WTC11 (cell line): ENCODE results near the gene HELZ. TPM values are rescaled to one million over a fixed set of nuclear protein-coding genes. Genes with fewer than 3 reads are reported as not detected.

Experiments
- ATAC-seq: fragments of 200-7000 bp; cut with Tn5 transposase; 2 replicates; pipeline ENCODE4 v1.10.0; 2021; ENCODE audit warnings: mild to moderate bottlenecking, moderate library complexity
- CTCF ChIA-PET: fragments of 300-600 bp; sonication (Branson Sonifier 250); formaldehyde crosslinking; loops from one replicate; lab custom pipeline; 2021; ENCODE audit warnings: antibody characterized with exemption; lab: Charles Lee
- POLR2A ChIA-PET: fragments of 350-600 bp; sonication (Branson Sonifier 250); formaldehyde crosslinking; loops from one replicate; lab custom pipeline; 2021; ENCODE audit warnings: antibody characterized with exemption; lab: Charles Lee
- DNase-seq: peaks from one replicate; pipeline ENCODE4 v3.0.0; 2021; ENCODE audit warnings: low spot score
- H3K27ac Mint-ChIP-seq: 2 replicates; pipeline ENCODE4 v1.8.0; 2021; ENCODE audit warnings: mixed read lengths
- H3K27me3 Mint-ChIP-seq: 2 replicates; pipeline ENCODE4 v1.8.0; 2021; ENCODE audit warnings: low read depth, mild to moderate bottlenecking, moderate library complexity, mixed read lengths
- H3K36me3 Mint-ChIP-seq: 2 replicates; pipeline ENCODE4 v1.8.0; 2021; ENCODE audit warnings: mixed read lengths
- H3K4me1 Mint-ChIP-seq: 2 replicates; pipeline ENCODE4 v1.8.0; 2022; ENCODE audit warnings: mixed read lengths
- H3K4me3 Mint-ChIP-seq: 2 replicates; pipeline ENCODE4 v1.8.0; 2021; ENCODE audit warnings: mild to moderate bottlenecking, moderate library complexity, mixed read lengths
- H3K9me3 Mint-ChIP-seq: 2 replicates; pipeline ENCODE4 v1.8.0; 2021; ENCODE audit warnings: mixed read lengths
- CBFB ChIP-seq: sonication (generic); formaldehyde crosslinking; IDR thresholded peaks from 2 replicates; pipeline ENCODE4 v1.8.1; 2022; ENCODE audit warnings: mild to moderate bottlenecking, low read depth, missing genetic modification reagents
- E2F4 ChIP-seq: sonication (generic); formaldehyde crosslinking; IDR thresholded peaks from 2 replicates; pipeline ENCODE4 v1.8.1; 2022; ENCODE audit warnings: low read depth, mild to moderate bottlenecking, moderate library complexity, missing genetic modification reagents, borderline replicate concordance
- ELF4 ChIP-seq: sonication (generic); formaldehyde crosslinking; IDR thresholded peaks from 2 replicates; pipeline ENCODE4 v1.8.1; 2022; ENCODE audit warnings: low read depth, mild to moderate bottlenecking, moderate library complexity, missing genetic modification reagents
- ETV6 ChIP-seq: sonication (generic); formaldehyde crosslinking; IDR thresholded peaks from 2 replicates; pipeline ENCODE4 v1.8.1; 2022; ENCODE audit warnings: mild to moderate bottlenecking, missing genetic modification reagents
- FOXK1 ChIP-seq: sonication (generic); formaldehyde crosslinking; IDR thresholded peaks from 2 replicates; pipeline ENCODE4 v1.8.0; 2022; ENCODE audit warnings: mild to moderate bottlenecking, moderate library complexity, missing genetic modification reagents
- GRHL2 ChIP-seq: fragments of 250-450 bp; sonication (Bioruptor Pico); IDR thresholded peaks from 2 replicates; pipeline ENCODE4 v1.8.0; 2022; ENCODE audit warnings: mild to moderate bottlenecking, moderate library complexity; ENCODE audit not compliant: insufficient replicate concordance, severe bottlenecking
- HMGA2 ChIP-seq: fragments of 250-450 bp; sonication (Bioruptor Pico); IDR thresholded peaks from 2 replicates; pipeline ENCODE4 v1.4.0; 2021; ENCODE audit warnings: mild to moderate bottlenecking, moderate library complexity
- IRF1 ChIP-seq: sonication (generic); formaldehyde crosslinking; IDR thresholded peaks from 2 replicates; pipeline ENCODE4 v1.8.0; 2023; ENCODE audit warnings: missing genetic modification reagents
- MXD4 ChIP-seq: fragments of 250-450 bp; sonication (Bioruptor Pico); IDR thresholded peaks from 2 replicates; pipeline ENCODE4 v1.8.0; 2021; ENCODE audit warnings: mild to moderate bottlenecking, moderate library complexity, borderline replicate concordance
- USF1 ChIP-seq: sonication (generic); formaldehyde crosslinking; IDR thresholded peaks from 2 replicates; pipeline ENCODE4 v1.8.0; 2022; ENCODE audit warnings: mild to moderate bottlenecking, missing genetic modification reagents
- ZNF121 ChIP-seq: sonication (generic); formaldehyde crosslinking; IDR thresholded peaks from 2 replicates; pipeline ENCODE4 v1.8.0; 2023; ENCODE audit warnings: missing genetic modification reagents
- ZNF281 ChIP-seq: sonication (generic); formaldehyde crosslinking; IDR thresholded peaks from 2 replicates; pipeline ENCODE4 v1.8.0; 2023; ENCODE audit warnings: mild to moderate bottlenecking, missing genetic modification reagents
- ZNF317 ChIP-seq: sonication (generic); formaldehyde crosslinking; IDR thresholded peaks from 2 replicates; pipeline ENCODE4 v1.8.1; 2023; ENCODE audit warnings: low read depth, mild to moderate bottlenecking, moderate library complexity, missing genetic modification reagents, borderline replicate concordance
- ZNF423 ChIP-seq: fragments of 250-450 bp; sonication (Bioruptor Pico); IDR thresholded peaks from 2 replicates; pipeline ENCODE4 v2.1.2; 2022; ENCODE audit warnings: mild to moderate bottlenecking, moderate library complexity
- ZNF671 ChIP-seq: fragments of 250-450 bp; sonication (Bioruptor Pico); IDR thresholded peaks from 2 replicates; pipeline ENCODE4 v1.8.0; 2021; ENCODE audit warnings: mild to moderate bottlenecking
- total RNA-seq: library from RNA; stranded (reverse); gene quantifications from 3 replicates; pipeline ENCODE4 v1.2.3, GENCODE V29; 2021
- TF ChIP-seq, protein P1 (sequence below): sonication (generic); formaldehyde crosslinking; conservative IDR thresholded peaks from 2 replicates; pipeline ENCODE4 v1.8.1; 2022; ENCODE audit warnings: mild to moderate bottlenecking, missing genetic modification reagents
- TF ChIP-seq, protein P2 (sequence below): sonication (generic); formaldehyde crosslinking; IDR thresholded peaks from 2 replicates; pipeline ENCODE4 v1.8.1; 2022; ENCODE audit warnings: mild to moderate bottlenecking, moderate library complexity, missing genetic modification reagents
- TF ChIP-seq, protein P3 (sequence below): sonication (generic); formaldehyde crosslinking; IDR thresholded peaks from 2 replicates; pipeline ENCODE4 v1.8.1; 2022; ENCODE audit warnings: low read depth, missing genetic modification reagents, borderline replicate concordance

HELZ gene
- total RNA-seq, 1 experiment from 2014 or later, result 49.1 TPM

DNA sequence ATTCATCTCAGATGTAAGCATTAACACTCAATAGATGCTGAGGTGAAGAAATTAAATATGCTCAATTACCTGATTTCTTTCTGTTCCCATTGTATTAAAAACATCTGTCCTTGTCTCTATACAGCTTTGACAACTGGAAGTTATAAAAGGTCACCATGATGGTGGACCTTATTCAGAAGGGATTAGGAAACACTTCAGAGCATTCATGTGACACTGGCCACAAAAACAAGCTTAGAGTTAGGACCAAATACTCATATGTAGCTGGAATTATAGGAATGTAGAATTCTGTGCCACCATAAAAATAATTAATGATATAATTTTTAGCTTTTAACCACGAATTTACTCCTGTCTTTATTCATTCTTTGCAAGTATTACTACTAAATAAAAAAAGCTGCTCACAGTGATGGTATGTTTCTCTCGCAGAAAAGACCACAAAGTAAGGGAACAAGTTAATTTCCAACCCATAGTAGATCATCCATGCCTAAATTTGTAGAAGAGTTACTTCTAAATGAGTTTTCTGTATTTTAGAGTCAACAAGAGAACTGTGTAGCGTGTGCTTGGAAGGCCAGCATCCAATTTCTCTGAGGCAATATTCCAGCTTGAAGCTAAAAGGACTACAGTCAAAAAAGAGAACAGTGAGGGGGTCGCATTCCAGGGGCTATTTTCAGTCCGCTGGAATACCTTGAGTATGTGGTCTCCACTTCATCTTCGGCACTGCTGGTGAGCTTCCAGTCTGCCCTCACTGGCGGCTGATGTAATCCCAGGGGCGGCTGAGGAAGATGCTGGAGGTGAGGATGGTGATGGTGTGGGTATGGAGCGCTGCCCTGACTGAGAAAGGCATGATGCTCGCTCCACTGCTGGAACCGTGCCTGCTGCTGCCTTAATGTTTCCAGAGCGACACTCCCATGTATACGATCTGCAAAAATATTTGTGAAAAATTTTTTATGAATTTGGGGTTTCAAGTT is 136.9 kb downstream of the HELZ start:
- TF ChIP-seq HMGA2 (CRISPR knock-in tag) (no peak), ZNF281 (no peak), GRHL2 (CRISPR knock-in tag) (no peak), FOXK1 (CRISPR knock-in tag) (no peak), IRF1 (CRISPR knock-in tag) (no peak), ZNF423 (CRISPR knock-in tag) (no peak), MXD4 (CRISPR knock-in tag) (no peak), E2F4 (no peak), ZNF317 (CRISPR knock-in tag) (no peak), CBFB (CRISPR knock-in tag) (no peak), ELF4 (CRISPR knock-in tag) (no peak), ZNF121 (CRISPR knock-in tag) (no peak), ZNF671 (CRISPR knock-in tag) (no peak), USF1 (CRISPR knock-in tag) (no peak), ETV6 (CRISPR knock-in tag) (no peak)
- TF ChIP-seq, protein P1, sequence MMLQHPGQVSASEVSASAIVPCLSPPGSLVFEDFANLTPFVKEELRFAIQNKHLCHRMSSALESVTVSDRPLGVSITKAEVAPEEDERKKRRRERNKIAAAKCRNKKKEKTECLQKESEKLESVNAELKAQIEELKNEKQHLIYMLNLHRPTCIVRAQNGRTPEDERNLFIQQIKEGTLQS, result no peak
- TF ChIP-seq, protein P2, sequence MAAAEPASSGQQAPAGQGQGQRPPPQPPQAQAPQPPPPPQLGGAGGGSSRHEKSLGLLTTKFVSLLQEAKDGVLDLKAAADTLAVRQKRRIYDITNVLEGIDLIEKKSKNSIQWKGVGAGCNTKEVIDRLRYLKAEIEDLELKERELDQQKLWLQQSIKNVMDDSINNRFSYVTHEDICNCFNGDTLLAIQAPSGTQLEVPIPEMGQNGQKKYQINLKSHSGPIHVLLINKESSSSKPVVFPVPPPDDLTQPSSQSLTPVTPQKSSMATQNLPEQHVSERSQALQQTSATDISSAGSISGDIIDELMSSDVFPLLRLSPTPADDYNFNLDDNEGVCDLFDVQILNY (CRISPR knock-in tag), result no peak
- TF ChIP-seq, protein P3, sequence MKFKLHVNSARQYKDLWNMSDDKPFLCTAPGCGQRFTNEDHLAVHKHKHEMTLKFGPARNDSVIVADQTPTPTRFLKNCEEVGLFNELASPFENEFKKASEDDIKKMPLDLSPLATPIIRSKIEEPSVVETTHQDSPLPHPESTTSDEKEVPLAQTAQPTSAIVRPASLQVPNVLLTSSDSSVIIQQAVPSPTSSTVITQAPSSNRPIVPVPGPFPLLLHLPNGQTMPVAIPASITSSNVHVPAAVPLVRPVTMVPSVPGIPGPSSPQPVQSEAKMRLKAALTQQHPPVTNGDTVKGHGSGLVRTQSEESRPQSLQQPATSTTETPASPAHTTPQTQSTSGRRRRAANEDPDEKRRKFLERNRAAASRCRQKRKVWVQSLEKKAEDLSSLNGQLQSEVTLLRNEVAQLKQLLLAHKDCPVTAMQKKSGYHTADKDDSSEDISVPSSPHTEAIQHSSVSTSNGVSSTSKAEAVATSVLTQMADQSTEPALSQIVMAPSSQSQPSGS (CRISPR knock-in tag), result no peak
- Mint-ChIP-seq H3K27me3 (no peaks in the 10 kb centered on the region), H3K9me3 (no peaks in the 10 kb centered on the region), H3K4me3 (no peak overlapping the region), H3K36me3 (peaks cover 40% of the 10 kb centered on the region), H3K27ac (no peak overlapping the region), H3K4me1 (no peaks in the 10 kb centered on the region)
- no peak for DNase-seq
- no peak for ATAC-seq
- ChIA-PET POLR2A (no interaction called here), CTCF (interaction anchor here (0.5 kb wide), 1 partner anchor 950 kb away, joined by 3 read pairs; no protein-coding TSS in a partner anchor)
